Liver (tissue), 9 donors: Measurements from ENCODE around the gene MOSPD2. TPM values are rescaled to one million over a fixed set of nuclear protein-coding genes. Genes with fewer than 3 reads are reported as not detected.

Experiments used
- DNase-seq: peaks from one replicate; pipeline ENCODE4 v3.0.0-alpha.2; 2017; ENCODE audit warnings: low spot score
- H3K27ac ChIP-seq, 2 donors: one replicate each; pipeline ENCODE4 v1.7.0; 2013; ENCODE audit warnings: inconsistent platforms in 2 of 2, low read length in 2 of 2, control low read depth in 1 of 2, low read depth in 1 of 2, mild to moderate bottlenecking in 1 of 2
- H3K27me3 ChIP-seq, 4 donors: one replicate each; pipeline versions ENCODE4 v1.6.1 to v1.7.0; 2013; ENCODE audit warnings: low read length in 3 of 4, inconsistent platforms in 1 of 4, mild to moderate bottlenecking in 1 of 4, moderate library complexity in 1 of 4; ENCODE audit not compliant: control insufficient read depth in 4 of 4, insufficient read depth in 4 of 4
- H3K36me3 ChIP-seq, 4 donors: one replicate each; pipeline versions ENCODE4 v1.6.1 to v1.7.0; 2013; ENCODE audit warnings: low read length in 3 of 4, mild to moderate bottlenecking in 3 of 4, low read depth in 1 of 4, moderate library complexity in 1 of 4; ENCODE audit not compliant: control insufficient read depth in 4 of 4, insufficient read depth in 3 of 4
- H3K4me1 ChIP-seq, 4 donors: one replicate each; pipeline versions ENCODE4 v1.6.1 to v1.7.0; 2013; ENCODE audit warnings: low read length in 3 of 4, mild to moderate bottlenecking in 3 of 4, moderate library complexity in 1 of 4; ENCODE audit not compliant: control insufficient read depth in 4 of 4, insufficient read depth in 4 of 4
- H3K4me3 ChIP-seq, 3 donors: one replicate each; pipeline versions ENCODE4 v1.6.1 to v1.7.0; 2013; ENCODE audit warnings: low read length in 3 of 3, control low read depth in 1 of 3, low read depth in 1 of 3, mild to moderate bottlenecking in 1 of 3
- H3K9ac ChIP-seq, 2 donors: one replicate each; pipeline ENCODE4 v1.7.0; 2013; ENCODE audit warnings: low read length in 2 of 2, mild to moderate bottlenecking in 2 of 2, moderate library complexity in 2 of 2, control low read depth in 1 of 2, low read depth in 1 of 2
- H3K9me3 ChIP-seq, 4 donors: one replicate each; pipeline versions ENCODE4 v1.6.1 to v1.7.0; 2013; ENCODE audit warnings: low read length in 3 of 4; ENCODE audit not compliant: control insufficient read depth in 4 of 4
- EGR1 ChIP-seq, 2 donors: IDR thresholded peaks; 2 replicates each; pipeline ENCODE4 v1.6.1; 2016 to 2018; ENCODE audit warnings: antibody characterized with exemption in 2 of 2, low read depth in 2 of 2
- FOXA1 ChIP-seq: IDR thresholded peaks from 2 replicates; pipeline ENCODE4 v1.6.1; 2016; ENCODE audit warnings: antibody characterized with exemption
- FOXA2 ChIP-seq: IDR thresholded peaks from 2 replicates; pipeline ENCODE4 v1.6.1; 2016; ENCODE audit warnings: antibody characterized with exemption
- GABPA ChIP-seq, 2 donors: IDR thresholded peaks in 1 of 2; conservative IDR thresholded peaks in 1 of 2; 2 replicates each; pipeline ENCODE4 v1.6.1; 2016; ENCODE audit warnings: antibody characterized with exemption in 2 of 2, mild to moderate bottlenecking in 1 of 2, moderate library complexity in 1 of 2
- HNF4A ChIP-seq, 2 donors: conservative IDR thresholded peaks; 2 replicates each; pipeline ENCODE4 v1.6.1; 2016; ENCODE audit warnings: antibody characterized with exemption in 2 of 2, mild to moderate bottlenecking in 2 of 2
- HNF4G ChIP-seq: IDR thresholded peaks from 2 replicates; pipeline ENCODE4 v1.6.1; 2016; ENCODE audit warnings: antibody characterized with exemption
- JUND ChIP-seq, 2 donors: IDR thresholded peaks; 2 replicates each; pipeline ENCODE4 v1.6.1; 2016; ENCODE audit warnings: antibody characterized with exemption in 2 of 2
- NR2F2 ChIP-seq: IDR thresholded peaks from 2 replicates; pipeline ENCODE4 v1.6.1; 2016; ENCODE audit warnings: antibody characterized with exemption
- RAD21 ChIP-seq, 2 donors: IDR thresholded peaks; 2 replicates each; pipeline ENCODE4 v1.6.1; 2016; ENCODE audit warnings: antibody characterized with exemption in 2 of 2, mild to moderate bottlenecking in 2 of 2
- RXRA ChIP-seq, 2 donors: IDR thresholded peaks; 2 replicates each; pipeline ENCODE4 v1.6.1; 2017 to 2018; ENCODE audit warnings: antibody characterized with exemption in 2 of 2, mild to moderate bottlenecking in 1 of 2
- SP1 ChIP-seq: IDR thresholded peaks from 2 replicates; pipeline ENCODE4 v1.6.1; 2018; ENCODE audit warnings: antibody characterized with exemption, mild to moderate bottlenecking
- TAF1 ChIP-seq: conservative IDR thresholded peaks from 2 replicates; pipeline ENCODE4 v1.6.1; 2016; ENCODE audit warnings: antibody characterized with exemption, mild to moderate bottlenecking
- YY1 ChIP-seq: IDR thresholded peaks from 2 replicates; pipeline ENCODE4 v1.6.1; 2016; ENCODE audit warnings: antibody characterized with exemption, mild to moderate bottlenecking
- WGBS: extraction: QIAGEN DNeasy Blood & Tissue Kit; methylation state at CpG from one replicate; pipeline ENCODE4 v1.1.7; 2013; 5-methylcytosine and 5-hydroxymethylcytosine counted together
- polyA plus RNA-seq, 2 donors: library from polyadenylated mRNA; stranded (reverse) in 1 of 2; unstranded in 1 of 2; fragments of 200-250 nt in 1 of 2; fragments of >200 nt in 1 of 2; fragmentation: Nextera tagmentation in 1 of 2; extraction: Ambion mirVana in 1 of 2; gene quantifications; one replicate each; pipeline versions ENCODE4 v1.2.1 to v1.2.3, GENCODE V29; 2013 to 2015
- total RNA-seq, 2 donors: library from RNA; depleted of rRNA; stranded (reverse); fragments of >200 nt; gene quantifications; one replicate each; pipeline ENCODE4 v1.2.3, GENCODE V29; 2014
- TF ChIP-seq, protein P1 (sequence below): IDR thresholded peaks from 2 replicates; pipeline ENCODE4 v1.6.1; 2016; ENCODE audit warnings: antibody characterized with exemption
- TF ChIP-seq, protein P2 (sequence below): IDR thresholded peaks from 2 replicates; pipeline ENCODE4 v1.6.1; 2016; ENCODE audit warnings: antibody characterized with exemption
- TF ChIP-seq, protein P3 (sequence below): IDR thresholded peaks from 2 replicates; pipeline ENCODE4 v1.6.1; 2016; ENCODE audit warnings: antibody characterized with exemption
- TF ChIP-seq, protein P4 (sequence below): fragments of 150-350 bp; IDR thresholded peaks from 2 replicates; pipeline ENCODE4 v1.5.1; 2017; ENCODE audit warnings: improper control_type of control experiment, low read depth, low read length; ENCODE audit not compliant: missing input control
- TF ChIP-seq, protein P5 (sequence below): IDR thresholded peaks from 2 replicates; pipeline ENCODE4 v1.6.1; 2016; ENCODE audit warnings: antibody characterized with exemption, mild to moderate bottlenecking
- donor health status: healthy.
- donor health status: healthy.
- donor health status: healthy.
- donor health status: healthy.
- donor health status: healthy.

Gene MOSPD2
- total and polyA plus RNA-seq, 4 donors, result 3.0 to 9.1 (median 4.9) TPM

DNA sequence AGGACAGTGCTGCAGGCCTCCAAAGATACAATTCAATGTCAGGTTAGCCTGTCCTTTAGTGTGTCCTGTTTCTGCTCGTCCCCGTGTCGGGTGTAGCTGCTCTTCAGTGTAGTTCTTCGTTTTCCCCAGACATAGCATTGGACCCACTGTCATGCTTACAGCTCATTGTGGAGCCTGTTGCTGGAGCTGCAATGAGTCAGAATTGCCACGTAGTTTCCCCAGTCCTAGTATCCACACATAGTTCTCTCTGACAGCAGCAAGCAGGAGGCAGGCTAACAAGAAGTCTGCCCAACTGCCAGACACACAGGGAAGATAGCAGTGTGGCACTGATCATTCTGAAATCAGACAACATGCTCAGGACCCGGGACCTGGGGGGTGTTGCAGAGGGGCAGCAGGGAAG, 49.2 kb downstream of the MOSPD2 start:
- H3K9me3 ChIP-seq, result no peaks in the 10 kb centered on the region
- TF ChIP-seq HNF4A (conservative IDR thresholded peaks at IDR 0.05) (no peak), EGR1 (IDR thresholded peaks at IDR 0.05; ENCODE audit: low read depth in 2 of 2) (no peak), RAD21 (IDR thresholded peaks at IDR 0.05) (no peak), YY1 (no peak), HNF4G (no peak), NR2F2 (no peak), GABPA (IDR thresholded peaks at IDR 0.05 in 1 of 2, conservative IDR thresholded peaks at IDR 0.05 in 1 of 2) (no peak), TAF1 (no peak), SP1 (no peak), JUND (IDR thresholded peaks at IDR 0.05) (no peak), FOXA1 (no peak), RXRA (IDR thresholded peaks at IDR 0.05) (no peak), FOXA2 (no peak)
- TF ChIP-seq, protein P1, sequence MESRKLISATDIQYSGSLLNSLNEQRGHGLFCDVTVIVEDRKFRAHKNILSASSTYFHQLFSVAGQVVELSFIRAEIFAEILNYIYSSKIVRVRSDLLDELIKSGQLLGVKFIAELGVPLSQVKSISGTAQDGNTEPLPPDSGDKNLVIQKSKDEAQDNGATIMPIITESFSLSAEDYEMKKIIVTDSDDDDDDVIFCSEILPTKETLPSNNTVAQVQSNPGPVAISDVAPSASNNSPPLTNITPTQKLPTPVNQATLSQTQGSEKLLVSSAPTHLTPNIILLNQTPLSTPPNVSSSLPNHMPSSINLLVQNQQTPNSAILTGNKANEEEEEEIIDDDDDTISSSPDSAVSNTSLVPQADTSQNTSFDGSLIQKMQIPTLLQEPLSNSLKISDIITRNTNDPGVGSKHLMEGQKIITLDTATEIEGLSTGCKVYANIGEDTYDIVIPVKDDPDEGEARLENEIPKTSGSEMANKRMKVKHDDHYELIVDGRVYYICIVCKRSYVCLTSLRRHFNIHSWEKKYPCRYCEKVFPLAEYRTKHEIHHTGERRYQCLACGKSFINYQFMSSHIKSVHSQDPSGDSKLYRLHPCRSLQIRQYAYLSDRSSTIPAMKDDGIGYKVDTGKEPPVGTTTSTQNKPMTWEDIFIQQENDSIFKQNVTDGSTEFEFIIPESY, result no peak
- TF ChIP-seq, protein P2, sequence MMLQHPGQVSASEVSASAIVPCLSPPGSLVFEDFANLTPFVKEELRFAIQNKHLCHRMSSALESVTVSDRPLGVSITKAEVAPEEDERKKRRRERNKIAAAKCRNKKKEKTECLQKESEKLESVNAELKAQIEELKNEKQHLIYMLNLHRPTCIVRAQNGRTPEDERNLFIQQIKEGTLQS, result no peak
- TF ChIP-seq, protein P3, sequence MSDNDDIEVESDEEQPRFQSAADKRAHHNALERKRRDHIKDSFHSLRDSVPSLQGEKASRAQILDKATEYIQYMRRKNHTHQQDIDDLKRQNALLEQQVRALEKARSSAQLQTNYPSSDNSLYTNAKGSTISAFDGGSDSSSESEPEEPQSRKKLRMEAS, result no peak
- TF ChIP-seq, protein P4, sequence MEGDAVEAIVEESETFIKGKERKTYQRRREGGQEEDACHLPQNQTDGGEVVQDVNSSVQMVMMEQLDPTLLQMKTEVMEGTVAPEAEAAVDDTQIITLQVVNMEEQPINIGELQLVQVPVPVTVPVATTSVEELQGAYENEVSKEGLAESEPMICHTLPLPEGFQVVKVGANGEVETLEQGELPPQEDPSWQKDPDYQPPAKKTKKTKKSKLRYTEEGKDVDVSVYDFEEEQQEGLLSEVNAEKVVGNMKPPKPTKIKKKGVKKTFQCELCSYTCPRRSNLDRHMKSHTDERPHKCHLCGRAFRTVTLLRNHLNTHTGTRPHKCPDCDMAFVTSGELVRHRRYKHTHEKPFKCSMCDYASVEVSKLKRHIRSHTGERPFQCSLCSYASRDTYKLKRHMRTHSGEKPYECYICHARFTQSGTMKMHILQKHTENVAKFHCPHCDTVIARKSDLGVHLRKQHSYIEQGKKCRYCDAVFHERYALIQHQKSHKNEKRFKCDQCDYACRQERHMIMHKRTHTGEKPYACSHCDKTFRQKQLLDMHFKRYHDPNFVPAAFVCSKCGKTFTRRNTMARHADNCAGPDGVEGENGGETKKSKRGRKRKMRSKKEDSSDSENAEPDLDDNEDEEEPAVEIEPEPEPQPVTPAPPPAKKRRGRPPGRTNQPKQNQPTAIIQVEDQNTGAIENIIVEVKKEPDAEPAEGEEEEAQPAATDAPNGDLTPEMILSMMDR, result no peak
- TF ChIP-seq, protein P5, sequence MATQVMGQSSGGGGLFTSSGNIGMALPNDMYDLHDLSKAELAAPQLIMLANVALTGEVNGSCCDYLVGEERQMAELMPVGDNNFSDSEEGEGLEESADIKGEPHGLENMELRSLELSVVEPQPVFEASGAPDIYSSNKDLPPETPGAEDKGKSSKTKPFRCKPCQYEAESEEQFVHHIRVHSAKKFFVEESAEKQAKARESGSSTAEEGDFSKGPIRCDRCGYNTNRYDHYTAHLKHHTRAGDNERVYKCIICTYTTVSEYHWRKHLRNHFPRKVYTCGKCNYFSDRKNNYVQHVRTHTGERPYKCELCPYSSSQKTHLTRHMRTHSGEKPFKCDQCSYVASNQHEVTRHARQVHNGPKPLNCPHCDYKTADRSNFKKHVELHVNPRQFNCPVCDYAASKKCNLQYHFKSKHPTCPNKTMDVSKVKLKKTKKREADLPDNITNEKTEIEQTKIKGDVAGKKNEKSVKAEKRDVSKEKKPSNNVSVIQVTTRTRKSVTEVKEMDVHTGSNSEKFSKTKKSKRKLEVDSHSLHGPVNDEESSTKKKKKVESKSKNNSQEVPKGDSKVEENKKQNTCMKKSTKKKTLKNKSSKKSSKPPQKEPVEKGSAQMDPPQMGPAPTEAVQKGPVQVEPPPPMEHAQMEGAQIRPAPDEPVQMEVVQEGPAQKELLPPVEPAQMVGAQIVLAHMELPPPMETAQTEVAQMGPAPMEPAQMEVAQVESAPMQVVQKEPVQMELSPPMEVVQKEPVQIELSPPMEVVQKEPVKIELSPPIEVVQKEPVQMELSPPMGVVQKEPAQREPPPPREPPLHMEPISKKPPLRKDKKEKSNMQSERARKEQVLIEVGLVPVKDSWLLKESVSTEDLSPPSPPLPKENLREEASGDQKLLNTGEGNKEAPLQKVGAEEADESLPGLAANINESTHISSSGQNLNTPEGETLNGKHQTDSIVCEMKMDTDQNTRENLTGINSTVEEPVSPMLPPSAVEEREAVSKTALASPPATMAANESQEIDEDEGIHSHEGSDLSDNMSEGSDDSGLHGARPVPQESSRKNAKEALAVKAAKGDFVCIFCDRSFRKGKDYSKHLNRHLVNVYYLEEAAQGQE, result no peak
- DNase-seq, result no peak
- H3K27ac ChIP-seq, result no peak overlapping the region
- H3K9ac ChIP-seq, result no peak overlapping the region
- no peaks in the 10 kb centered on the region for H3K4me1 ChIP-seq
- 88% methylated on average over 6 of the region's 6 CpGs for WGBS
- no peak overlapping the region for H3K4me3 ChIP-seq
- peaks cover 0 to 3% (median 0%) of the 10 kb centered on the region in 4 donors for H3K36me3 ChIP-seq
- no peaks in the 10 kb centered on the region for H3K27me3 ChIP-seq
